SK-N-SH (cell line): ENCODE measurements around the gene PARN. TPM values are rescaled to one million over a fixed set of nuclear protein-coding genes. Genes with fewer than 3 reads are reported as not detected.

Source experiments
- CTCF ChIA-PET: fragments of 300-600, 350-600 bp; formaldehyde crosslinking; extraction: SDS; loops from one replicate; lab custom pipeline; 2021; lab: Yijun Ruan, JAX
- POLR2A ChIA-PET: fragments of 350-600 bp; sonication (Branson Sonifier 250); formaldehyde crosslinking; extraction: SDS; loops from one replicate; lab custom pipeline; 2020; ENCODE audit warnings: antibody characterized with exemption, inconsistent platforms; lab: Yijun Ruan, JAX
- DNase-seq: peaks from one replicate; pipeline ENCODE4 v3.0.0; 2012
- H2AFZ ChIP-seq: fragments of 200-600 bp; sonication (generic); 2 replicates; pipeline ENCODE4 v1.8.1; 2016; ENCODE audit warnings: antibody characterized with exemption, mild to moderate bottlenecking, low read depth
- H3F3A ChIP-seq: fragments of 200-600 bp; sonication (generic); replicated peaks from 2 replicates; pipeline ENCODE3; 2016; ENCODE audit warnings: antibody characterized with exemption, mild to moderate bottlenecking; ENCODE audit not compliant: insufficient read depth
- H3K27ac ChIP-seq, 2 experiments: fragments of 200-500 bp in 1 of 2; fragments of 200-600 bp in 1 of 2; sonication (Bioruptor generic) in 1 of 2; sonication (generic), shearing (Covaris generic) in 1 of 2; 2 replicates each; pipeline versions ENCODE4 v1.5.1 to v1.6.1; 2014 to 2016; ENCODE audit warnings: low read depth in 2 of 2, inconsistent platforms in 1 of 2, low read length in 1 of 2, mild to moderate bottlenecking in 1 of 2, mixed read lengths in 1 of 2
- H3K27me3 ChIP-seq: fragments of 200-600 bp; sonication (generic), shearing (Covaris generic); 2 replicates; pipeline ENCODE4 v1.6.1; 2016; ENCODE audit warnings: mixed run types; ENCODE audit not compliant: insufficient read depth
- H3K36me3 ChIP-seq, 2 experiments: fragments of 200-500 bp in 1 of 2; fragments of 200-600 bp in 1 of 2; sonication (Bioruptor generic) in 1 of 2; sonication (generic) in 1 of 2; replicated peaks in 1 of 2; 2 replicates each; pipeline versions ENCODE3 to v1.5.1; 2014 to 2016; ENCODE audit warnings: low read length in 1 of 2, mild to moderate bottlenecking in 1 of 2; ENCODE audit not compliant: insufficient read depth in 2 of 2, control insufficient read depth in 1 of 2
- H3K4me1 ChIP-seq, 2 experiments: fragments of 200-500 bp in 1 of 2; fragments of 200-600 bp in 1 of 2; sonication (Bioruptor generic) in 1 of 2; sonication (generic), shearing (Covaris generic) in 1 of 2; 2 replicates each; pipeline versions ENCODE4 v1.5.1 to v1.6.1; 2014 to 2016; ENCODE audit warnings: low read depth in 1 of 2, low read length in 1 of 2, mixed run types in 1 of 2; ENCODE audit not compliant: insufficient read depth in 2 of 2, control insufficient read depth in 1 of 2
- H3K4me2 ChIP-seq: fragments of 200-600 bp; sonication (generic), shearing (Covaris generic); 2 replicates; pipeline ENCODE4 v1.6.1; 2017; ENCODE audit warnings: mixed run types
- H3K4me3 ChIP-seq, 2 experiments: fragments of 200-500 bp in 1 of 2; fragments of 200-600 bp in 1 of 2; sonication (Bioruptor generic) in 1 of 2; sonication (generic), shearing (Covaris generic) in 1 of 2; 2 replicates each; pipeline versions ENCODE4 v1.5.1 to v1.8.1; 2014 to 2016; ENCODE audit warnings: low read depth in 2 of 2, inconsistent platforms in 1 of 2, low read length in 1 of 2, mild to moderate bottlenecking in 1 of 2, mixed read lengths in 1 of 2, moderate library complexity in 1 of 2
- H3K79me2 ChIP-seq: fragments of 200-600 bp; sonication (generic); 2 replicates; pipeline ENCODE4 v1.8.1; 2017; ENCODE audit warnings: mild to moderate bottlenecking; ENCODE audit not compliant: insufficient read depth
- H3K9ac ChIP-seq: fragments of 200-600 bp; sonication (generic); 2 replicates; pipeline ENCODE4 v1.6.1; 2017; ENCODE audit warnings: mixed run types
- H3K9me2 ChIP-seq: fragments of 200-600 bp; sonication (generic); 2 replicates; pipeline ENCODE4 v1.6.1; 2017; ENCODE audit warnings: mixed run types
- H3K9me3 ChIP-seq: fragments of 200-600 bp; sonication (generic); 2 replicates; pipeline ENCODE4 v1.6.1; 2017; ENCODE audit warnings: mixed run types, mild to moderate bottlenecking, moderate library complexity
- H4K20me1 ChIP-seq: fragments of 200-600 bp; sonication (generic); 2 replicates; pipeline ENCODE4 v1.6.1; 2017; ENCODE audit warnings: mild to moderate bottlenecking, mixed run types; ENCODE audit not compliant: insufficient read depth
- CHD2 ChIP-seq: fragments of 150-350 bp; IDR thresholded peaks from 2 replicates; pipeline ENCODE4 v1.6.1; 2018; ENCODE audit warnings: low read length; ENCODE audit not compliant: partially characterized antibody
- ELF1 ChIP-seq: IDR thresholded peaks from 2 replicates; pipeline ENCODE4 v1.4.0; 2012
- EP300 ChIP-seq, 2 experiments: IDR thresholded peaks; 2 replicates each; pipeline versions ENCODE4 v1.4.0 to v1.6.1; 2012; ENCODE audit warnings: borderline replicate concordance in 1 of 2, low read depth in 1 of 2, low read length in 1 of 2
- FOXJ3 ChIP-seq: sonication (generic); formaldehyde crosslinking; IDR thresholded peaks from 2 replicates; pipeline ENCODE4 v1.5.1; 2020; ENCODE audit warnings: mild to moderate bottlenecking, missing genetic modification reagents
- JUND ChIP-seq: IDR thresholded peaks from 2 replicates; pipeline ENCODE4 v1.4.0; 2012
- MXI1 ChIP-seq: IDR thresholded peaks from 2 replicates; pipeline ENCODE4 v1.6.1; 2012; ENCODE audit warnings: mild to moderate bottlenecking, low read depth, low read length, improper control_type of control experiment
- NFIC ChIP-seq: IDR thresholded peaks from 2 replicates; pipeline ENCODE4 v1.4.0; 2012; ENCODE audit warnings: borderline replicate concordance
- POLR2AphosphoS5 ChIP-seq: IDR thresholded peaks from 2 replicates; pipeline ENCODE4 v1.6.1; 2012; ENCODE audit warnings: low read depth, low read length
- RAD21 ChIP-seq: IDR thresholded peaks from 2 replicates; pipeline ENCODE4 v1.6.1; 2012; ENCODE audit warnings: mild to moderate bottlenecking, low read length
- RCOR1 ChIP-seq: fragments of 150-350 bp; IDR thresholded peaks from 2 replicates; pipeline ENCODE4 v1.6.1; 2017; ENCODE audit warnings: antibody characterized with exemption, low read length
- RXRA ChIP-seq: IDR thresholded peaks from 2 replicates; pipeline ENCODE4 v1.4.0; 2012; ENCODE audit warnings: low read depth, mild to moderate bottlenecking, borderline replicate concordance
- SIN3A ChIP-seq: IDR thresholded peaks from 2 replicates; pipeline ENCODE4 v1.6.1; 2012; ENCODE audit warnings: low read depth, mild to moderate bottlenecking, low read length, moderate library complexity, borderline replicate concordance
- SMC3 ChIP-seq: IDR thresholded peaks from 2 replicates; pipeline ENCODE4 v1.6.1; 2012; ENCODE audit warnings: low read depth, low read length, improper control_type of control experiment
- TAF1 ChIP-seq: IDR thresholded peaks from 2 replicates; pipeline ENCODE4 v1.6.1; 2012; ENCODE audit warnings: low read depth, mild to moderate bottlenecking, low read length, moderate library complexity, borderline replicate concordance
- YY1 ChIP-seq: IDR thresholded peaks from 2 replicates; pipeline ENCODE4 v1.4.0; 2012; ENCODE audit warnings: low read depth, mild to moderate bottlenecking
- WGBS: methylation state at CpG from one replicate; pipeline ENCODE4 v1.1.6; 2017; ENCODE audit warnings: low lambda C conversion rate; 5-methylcytosine and 5-hydroxymethylcytosine counted together
- polyA plus RNA-seq, 3 experiments: library from polyadenylated mRNA; depleted of rRNA; stranded (reverse); fragments of >200 nt; gene quantifications; 2 replicates each; pipeline ENCODE4 v1.2.3, GENCODE V29; 2012
- TF ChIP-seq, protein P1 (sequence below): IDR thresholded peaks from 2 replicates; pipeline ENCODE4; 2012
- TF ChIP-seq, protein P2 (sequence below): IDR thresholded peaks from 2 replicates; pipeline ENCODE4 v1.4.0; 2012; ENCODE audit warnings: low read depth, borderline replicate concordance
- TF ChIP-seq, protein P3 (sequence below): IDR thresholded peaks from 2 replicates; pipeline ENCODE4 v1.4.0; 2012; ENCODE audit warnings: low read depth
- TF ChIP-seq, protein P4 (sequence below): fragments of 200-600 bp; sonication (generic); IDR thresholded peaks from 2 replicates; pipeline ENCODE4 v1.6.1; 2017; ENCODE audit warnings: antibody characterized with exemption, mild to moderate bottlenecking, moderate library complexity
- TF ChIP-seq, protein P5 (sequence below): IDR thresholded peaks from 2 replicates; pipeline ENCODE4 v1.6.1; 2012; ENCODE audit warnings: mild to moderate bottlenecking, low read depth, low read length, moderate library complexity

The PARN gene
- polyA plus RNA-seq, 1 of the 3 experiments (the other 2 are of a cell fraction): 20.5 TPM

DNA sequence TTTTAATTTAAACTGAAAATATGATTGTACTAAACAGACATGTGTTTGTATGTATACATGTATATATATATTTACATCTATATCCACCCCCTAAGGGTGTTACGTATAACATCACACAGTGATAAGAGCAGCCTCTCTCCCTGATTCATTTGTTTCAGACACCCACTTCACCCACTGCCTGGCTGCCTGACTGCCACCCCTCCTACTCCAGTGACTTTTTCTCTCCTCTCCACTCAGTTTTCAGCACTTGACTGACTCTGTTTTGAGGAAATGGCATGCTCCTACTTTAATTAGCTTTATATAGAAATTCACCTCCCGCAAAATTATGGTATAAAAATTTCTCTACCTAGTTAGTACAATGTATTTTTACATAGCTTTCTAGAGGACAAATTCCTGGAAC, 22.7 kb upstream of the PARN start:
- H3K9ac ChIP-seq: no peak overlapping the region
- H3K4me1 ChIP-seq: no peaks in the 10 kb centered on the region; a peak in 1 of 4 replicates
- no peaks in the 10 kb centered on the region for H3K27me3 ChIP-seq
- 92% methylated on average over 2 of the region's 2 CpGs for WGBS
- CTCF ChIA-PET: no interaction called here
- no peak overlapping the region for H3K27ac ChIP-seq
- no peak for DNase-seq
- no peak for TF ChIP-seq FOXJ3 (CRISPR knock-in tag)
- no peak for TF ChIP-seq RXRA
- TF ChIP-seq MXI1: no peak
- TF ChIP-seq SMC3: no peak
- no peak for TF ChIP-seq JUND
- no peak for TF ChIP-seq CHD2
- TF ChIP-seq, protein P1, sequence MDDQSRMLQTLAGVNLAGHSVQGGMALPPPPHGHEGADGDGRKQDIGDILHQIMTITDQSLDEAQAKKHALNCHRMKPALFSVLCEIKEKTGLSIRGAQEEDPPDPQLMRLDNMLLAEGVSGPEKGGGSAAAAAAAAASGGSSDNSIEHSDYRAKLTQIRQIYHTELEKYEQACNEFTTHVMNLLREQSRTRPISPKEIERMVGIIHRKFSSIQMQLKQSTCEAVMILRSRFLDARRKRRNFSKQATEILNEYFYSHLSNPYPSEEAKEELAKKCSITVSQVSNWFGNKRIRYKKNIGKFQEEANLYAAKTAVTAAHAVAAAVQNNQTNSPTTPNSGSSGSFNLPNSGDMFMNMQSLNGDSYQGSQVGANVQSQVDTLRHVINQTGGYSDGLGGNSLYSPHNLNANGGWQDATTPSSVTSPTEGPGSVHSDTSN: no peak
- no peak for TF ChIP-seq SIN3A
- TF ChIP-seq YY1: no peak
- no peak for TF ChIP-seq POLR2AphosphoS5
- TF ChIP-seq, protein P2, sequence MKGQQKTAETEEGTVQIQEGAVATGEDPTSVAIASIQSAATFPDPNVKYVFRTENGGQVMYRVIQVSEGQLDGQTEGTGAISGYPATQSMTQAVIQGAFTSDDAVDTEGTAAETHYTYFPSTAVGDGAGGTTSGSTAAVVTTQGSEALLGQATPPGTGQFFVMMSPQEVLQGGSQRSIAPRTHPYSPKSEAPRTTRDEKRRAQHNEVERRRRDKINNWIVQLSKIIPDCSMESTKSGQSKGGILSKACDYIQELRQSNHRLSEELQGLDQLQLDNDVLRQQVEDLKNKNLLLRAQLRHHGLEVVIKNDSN: no peak
- no peak for TF ChIP-seq RCOR1
- TF ChIP-seq TAF1: no peak
- TF ChIP-seq ELF1: no peak
- TF ChIP-seq EP300 (IDR thresholded peaks at IDR 0.05; ENCODE audit: borderline replicate concordance in 1 of 2, low read depth in 1 of 2, low read length in 1 of 2): no peak
- TF ChIP-seq, protein P3, sequence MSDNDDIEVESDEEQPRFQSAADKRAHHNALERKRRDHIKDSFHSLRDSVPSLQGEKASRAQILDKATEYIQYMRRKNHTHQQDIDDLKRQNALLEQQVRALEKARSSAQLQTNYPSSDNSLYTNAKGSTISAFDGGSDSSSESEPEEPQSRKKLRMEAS: no peak
- TF ChIP-seq, protein P4, sequence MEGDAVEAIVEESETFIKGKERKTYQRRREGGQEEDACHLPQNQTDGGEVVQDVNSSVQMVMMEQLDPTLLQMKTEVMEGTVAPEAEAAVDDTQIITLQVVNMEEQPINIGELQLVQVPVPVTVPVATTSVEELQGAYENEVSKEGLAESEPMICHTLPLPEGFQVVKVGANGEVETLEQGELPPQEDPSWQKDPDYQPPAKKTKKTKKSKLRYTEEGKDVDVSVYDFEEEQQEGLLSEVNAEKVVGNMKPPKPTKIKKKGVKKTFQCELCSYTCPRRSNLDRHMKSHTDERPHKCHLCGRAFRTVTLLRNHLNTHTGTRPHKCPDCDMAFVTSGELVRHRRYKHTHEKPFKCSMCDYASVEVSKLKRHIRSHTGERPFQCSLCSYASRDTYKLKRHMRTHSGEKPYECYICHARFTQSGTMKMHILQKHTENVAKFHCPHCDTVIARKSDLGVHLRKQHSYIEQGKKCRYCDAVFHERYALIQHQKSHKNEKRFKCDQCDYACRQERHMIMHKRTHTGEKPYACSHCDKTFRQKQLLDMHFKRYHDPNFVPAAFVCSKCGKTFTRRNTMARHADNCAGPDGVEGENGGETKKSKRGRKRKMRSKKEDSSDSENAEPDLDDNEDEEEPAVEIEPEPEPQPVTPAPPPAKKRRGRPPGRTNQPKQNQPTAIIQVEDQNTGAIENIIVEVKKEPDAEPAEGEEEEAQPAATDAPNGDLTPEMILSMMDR: no peak
- TF ChIP-seq RAD21: no peak
- TF ChIP-seq, protein P5, sequence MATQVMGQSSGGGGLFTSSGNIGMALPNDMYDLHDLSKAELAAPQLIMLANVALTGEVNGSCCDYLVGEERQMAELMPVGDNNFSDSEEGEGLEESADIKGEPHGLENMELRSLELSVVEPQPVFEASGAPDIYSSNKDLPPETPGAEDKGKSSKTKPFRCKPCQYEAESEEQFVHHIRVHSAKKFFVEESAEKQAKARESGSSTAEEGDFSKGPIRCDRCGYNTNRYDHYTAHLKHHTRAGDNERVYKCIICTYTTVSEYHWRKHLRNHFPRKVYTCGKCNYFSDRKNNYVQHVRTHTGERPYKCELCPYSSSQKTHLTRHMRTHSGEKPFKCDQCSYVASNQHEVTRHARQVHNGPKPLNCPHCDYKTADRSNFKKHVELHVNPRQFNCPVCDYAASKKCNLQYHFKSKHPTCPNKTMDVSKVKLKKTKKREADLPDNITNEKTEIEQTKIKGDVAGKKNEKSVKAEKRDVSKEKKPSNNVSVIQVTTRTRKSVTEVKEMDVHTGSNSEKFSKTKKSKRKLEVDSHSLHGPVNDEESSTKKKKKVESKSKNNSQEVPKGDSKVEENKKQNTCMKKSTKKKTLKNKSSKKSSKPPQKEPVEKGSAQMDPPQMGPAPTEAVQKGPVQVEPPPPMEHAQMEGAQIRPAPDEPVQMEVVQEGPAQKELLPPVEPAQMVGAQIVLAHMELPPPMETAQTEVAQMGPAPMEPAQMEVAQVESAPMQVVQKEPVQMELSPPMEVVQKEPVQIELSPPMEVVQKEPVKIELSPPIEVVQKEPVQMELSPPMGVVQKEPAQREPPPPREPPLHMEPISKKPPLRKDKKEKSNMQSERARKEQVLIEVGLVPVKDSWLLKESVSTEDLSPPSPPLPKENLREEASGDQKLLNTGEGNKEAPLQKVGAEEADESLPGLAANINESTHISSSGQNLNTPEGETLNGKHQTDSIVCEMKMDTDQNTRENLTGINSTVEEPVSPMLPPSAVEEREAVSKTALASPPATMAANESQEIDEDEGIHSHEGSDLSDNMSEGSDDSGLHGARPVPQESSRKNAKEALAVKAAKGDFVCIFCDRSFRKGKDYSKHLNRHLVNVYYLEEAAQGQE: no peak
- TF ChIP-seq NFIC: no peak
- no peak overlapping the region for H3K4me3 ChIP-seq
- H2AFZ ChIP-seq: no peak overlapping the region
- peaks cover 31% of the 10 kb centered on the region for H3K79me2 ChIP-seq
- H4K20me1 ChIP-seq: no peaks in the 10 kb centered on the region
- no peaks in the 10 kb centered on the region for H3K9me3 ChIP-seq
- H3F3A ChIP-seq: peaks cover 8% of the 10 kb centered on the region
- no peaks in the 10 kb centered on the region for H3K9me2 ChIP-seq
- POLR2A ChIA-PET: no interaction called here
- H3K36me3 ChIP-seq: peaks cover 38 to 61% of the 10 kb centered on the region in 2 experiments
- H3K4me2 ChIP-seq: no peak overlapping the region
